ENCODE measurements around the gene ENTHD1. TPM values are rescaled to one million over a fixed set of nuclear protein-coding genes. Genes with fewer than 3 reads are reported as not detected.

The ENTHD1 gene
- total and polyA plus RNA-seq, 2 of the 8 experiments (the other 6 are each of a cell fraction or from before 2014, with no cell fraction given): not detected

DNA sequence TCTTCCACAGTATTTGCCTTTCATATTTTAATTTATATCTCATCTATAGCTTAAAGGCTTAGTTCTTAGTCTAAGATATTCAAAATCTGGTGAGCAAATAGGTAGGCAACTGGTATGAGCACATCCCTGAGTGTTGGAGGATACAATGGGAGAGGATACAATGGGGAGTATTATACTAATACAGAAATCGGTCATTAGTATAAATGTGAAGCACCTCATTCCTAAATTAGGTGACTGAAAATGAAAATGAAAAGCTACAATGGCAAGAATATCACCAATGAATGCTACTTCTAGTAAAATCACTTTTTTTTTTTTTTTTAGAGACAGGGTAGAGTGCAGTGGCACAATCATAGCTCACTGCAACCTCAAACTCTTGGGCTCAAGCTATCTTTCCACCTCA, 21.0 kb downstream of the ENTHD1 start:
- H3K9me3 ChIP-seq (ENCODE audit: insufficient read depth in 2 of 2, low read depth in 1 of 2, low read length in 1 of 2): no peaks in the 10 kb centered on the region
- no peak overlapping the region for H3K4me3 ChIP-seq (ENCODE audit: extremely low read depth in 1 of 4, insufficient read depth in 2 of 4, low read depth in 3 of 4, low read length in 4 of 4)
- H3K56ac ChIP-seq (replicated peaks; ENCODE audit: insufficient read length, low read depth, low read length): no peak overlapping the region
- no peak for FAIRE-seq
- ChIA-PET CTCF (ENCODE audit: partially characterized antibody) (interaction anchor here (0.6 to 1.2 kb wide), 4 partner anchors 17 to 313 kb away, joined by 3 to 4 read pairs (median 4); no protein-coding TSS in a partner anchor), POLR2A (ENCODE audit: partially characterized antibody) (interaction anchor here (0.6 kb wide), 1 partner anchor 133 kb away, joined by 3 read pairs; no protein-coding TSS in a partner anchor)
- H3K4me1 ChIP-seq (replicated peaks in 1 of 4; ENCODE audit: control insufficient read depth in 3 of 4, insufficient read depth in 4 of 4, low read length in 3 of 4): no peaks in the 10 kb centered on the region
- no peak overlapping the region for H4K5ac ChIP-seq (ENCODE audit: insufficient read length, low read depth, low read length)
- H2BK15ac ChIP-seq (ENCODE audit: low read length): no peak overlapping the region
- no peak overlapping the region for H2BK120ac ChIP-seq (replicated peaks; ENCODE audit: low read depth, low read length)
- H3K79me1 ChIP-seq (ENCODE audit: low read depth, low read length): no peaks in the 10 kb centered on the region
- no peak overlapping the region for H3K4ac ChIP-seq (replicated peaks; ENCODE audit: insufficient read length, low read depth, low read length)
- 87% methylated on average over 1 of the region's 1 CpG; no CpG with 5 or more reads in 1 of the 2 experiments for WGBS, 2 experiments (ENCODE audit: extremely low coverage in 1 of 2, insufficient coverage in 1 of 2, insufficient read length in 1 of 2, insufficient replicate concordance in 2 of 2, low coverage in 1 of 2, low lambda C conversion rate in 2 of 2, missing lambda C conversion rate in 1 of 2)
- no peaks in the 10 kb centered on the region for H3K79me2 ChIP-seq (ENCODE audit: control insufficient read depth in 1 of 2, insufficient read depth in 2 of 2, low read length in 2 of 2)
- H4K20me1 ChIP-seq (replicated peaks in 1 of 2; ENCODE audit: control insufficient read depth in 1 of 2, insufficient read depth in 2 of 2, low read length in 2 of 2): no peaks in the 10 kb centered on the region
- no peak overlapping the region for H3K9ac ChIP-seq (replicated peaks in 1 of 4; ENCODE audit: extremely low read depth in 1 of 4, low read depth in 3 of 4, low read length in 3 of 4)
- H3K14ac ChIP-seq (ENCODE audit: insufficient read length): no peak overlapping the region
- no peak for DNase-seq (ENCODE audit: low read depth in 1 of 2, low spot score in 2 of 2)
- H2BK5ac ChIP-seq (ENCODE audit: low read depth, low read length): no peak overlapping the region
- no peak overlapping the region for H2AFZ ChIP-seq (ENCODE audit: low read length)
- no peak overlapping the region for H2AK5ac ChIP-seq (ENCODE audit: low read depth, low read length)
- H2BK20ac ChIP-seq (ENCODE audit: low read length): no peak overlapping the region
- no peak overlapping the region for H4K8ac ChIP-seq (ENCODE audit: extremely low read depth, insufficient read depth, low read length)
- no peak overlapping the region for H4K91ac ChIP-seq (replicated peaks; ENCODE audit: insufficient read length, low read length)
- no peak overlapping the region for H3K18ac ChIP-seq (ENCODE audit: extremely low read depth, low read length)
- no peaks in the 10 kb centered on the region for H3K23me2 ChIP-seq (ENCODE audit: low read depth, low read length)
- H2BK12ac ChIP-seq (ENCODE audit: low read depth, low read length): no peak overlapping the region
- no peaks in the 10 kb centered on the region for H3K36me3 ChIP-seq (ENCODE audit: control insufficient read depth in 2 of 4, insufficient read depth in 4 of 4, low read length in 3 of 4)
- H3K27ac ChIP-seq (ENCODE audit: low read depth, low read length): no peak overlapping the region
- no peaks in the 10 kb centered on the region for H3K27me3 ChIP-seq (replicated peaks in 1 of 4; ENCODE audit: control insufficient read depth in 3 of 4, extremely low read depth in 1 of 4, insufficient read depth in 3 of 4, low read length in 3 of 4)
- H3K23ac ChIP-seq (ENCODE audit: insufficient read length): no peak overlapping the region
- H3K4me2 ChIP-seq (ENCODE audit: insufficient read depth in 1 of 2, low read depth in 2 of 2, low read length in 2 of 2): no peak overlapping the region
- TF ChIP-seq BACH1 (IDR thresholded peaks at IDR 0.05; ENCODE audit: low read length) (no peak), CTBP2 (IDR thresholded peaks at IDR 0.05; ENCODE audit: borderline replicate concordance, insufficient read depth, insufficient read length, low read length) (no peak), SP1 (IDR thresholded peaks at IDR 0.05; ENCODE audit: low read depth, low read length) (no peak), ZNF274 (IDR thresholded peaks at IDR 0.05; ENCODE audit: borderline replicate concordance, extremely low read depth, low read length) (no peak), KDM1A (IDR thresholded peaks at IDR 0.05; ENCODE audit: borderline replicate concordance, low read length) (no peak)

All from H1 (cell line).